Thoracic aorta (tissue), 2 donors: ENCODE data around the gene CCSAP. TPM values are rescaled to one million over a fixed set of nuclear protein-coding genes. Genes with fewer than 3 reads are reported as not detected.

Experiments
- ATAC-seq: fragments of 150-250 bp; one replicate; pipeline ENCODE4 v1.8.0; 2017; ENCODE audit warnings: low read depth; ENCODE audit not compliant: insufficient number of reproducible peaks, low FRiP score
- DNase-seq: peaks from one replicate; pipeline ENCODE4 v3.0.0-alpha.2; 2020; ENCODE audit warnings: low spot score
- H3K27ac ChIP-seq, 2 donors: fragments of 200-600 bp; sonication (generic); 1 replicate in 1 of 2; 2 replicates in 1 of 2; pipeline ENCODE4 v1.5.1; 2016; ENCODE audit warnings: mild to moderate bottlenecking in 2 of 2, moderate library complexity in 2 of 2
- H3K27me3 ChIP-seq: fragments of 200-600 bp; sonication (generic); replicated peaks from 2 replicates; pipeline ENCODE4 v1.6.0; 2016; ENCODE audit warnings: mild to moderate bottlenecking; ENCODE audit not compliant: insufficient read depth
- H3K36me3 ChIP-seq: fragments of 200-600 bp; sonication (generic); one replicate; pipeline ENCODE4 v1.5.1; 2016
- H3K4me1 ChIP-seq, 2 donors: fragments of 200-600 bp; sonication (generic); 1 replicate in 1 of 2; 2 replicates in 1 of 2; pipeline versions ENCODE4 v1.5.1 to v1.6.0; 2016; ENCODE audit warnings: low read depth in 2 of 2, mild to moderate bottlenecking in 1 of 2; ENCODE audit not compliant: control insufficient read depth in 1 of 2
- H3K4me3 ChIP-seq: fragments of 200-600 bp; sonication (generic); 2 replicates; pipeline ENCODE4 v1.5.1; 2016; ENCODE audit warnings: mild to moderate bottlenecking
- H3K9me3 ChIP-seq: fragments of 200-600 bp; sonication (generic); 2 replicates; pipeline ENCODE4 v1.5.1; 2016
- total RNA-seq, 2 donors: library from RNA; depleted of rRNA; stranded (reverse); fragments of >200 nt; gene quantifications; one replicate each; pipeline versions ENCODE4 v1.1.0 to v1.2.3, GENCODE V29; 2016
- TF ChIP-seq, protein P1 (sequence below): fragments of 200-600 bp; sonication (generic); IDR thresholded peaks from one replicate; pipeline ENCODE4 v1.5.1; 2019; ENCODE audit warnings: antibody characterized with exemption

CCSAP gene
- total RNA-seq, 2 donors from 2014 or later: 3.8 to 5.6 TPM

DNA sequence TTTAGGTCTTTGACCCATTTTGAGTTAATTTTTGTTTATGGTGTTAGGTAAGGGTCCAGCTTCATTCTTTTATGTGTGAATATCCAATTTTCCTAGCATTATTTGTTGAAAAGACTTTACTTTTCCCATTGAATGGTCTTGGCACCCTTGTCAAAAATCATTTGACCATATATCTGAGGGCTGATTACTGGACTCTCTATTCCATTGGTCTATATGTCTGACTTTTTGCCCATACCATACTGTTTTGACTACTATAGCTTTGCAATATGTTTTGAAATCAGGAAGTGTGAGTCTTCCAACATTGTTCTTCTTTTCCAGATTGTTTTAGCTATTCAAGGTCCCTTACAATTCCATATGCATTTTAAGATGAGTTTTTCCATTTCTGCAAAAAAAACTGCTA is 11.4 kb upstream of the CCSAP start:
- H3K27me3 ChIP-seq: no peaks in the 10 kb centered on the region
- no peak for ATAC-seq
- TF ChIP-seq, protein P1, sequence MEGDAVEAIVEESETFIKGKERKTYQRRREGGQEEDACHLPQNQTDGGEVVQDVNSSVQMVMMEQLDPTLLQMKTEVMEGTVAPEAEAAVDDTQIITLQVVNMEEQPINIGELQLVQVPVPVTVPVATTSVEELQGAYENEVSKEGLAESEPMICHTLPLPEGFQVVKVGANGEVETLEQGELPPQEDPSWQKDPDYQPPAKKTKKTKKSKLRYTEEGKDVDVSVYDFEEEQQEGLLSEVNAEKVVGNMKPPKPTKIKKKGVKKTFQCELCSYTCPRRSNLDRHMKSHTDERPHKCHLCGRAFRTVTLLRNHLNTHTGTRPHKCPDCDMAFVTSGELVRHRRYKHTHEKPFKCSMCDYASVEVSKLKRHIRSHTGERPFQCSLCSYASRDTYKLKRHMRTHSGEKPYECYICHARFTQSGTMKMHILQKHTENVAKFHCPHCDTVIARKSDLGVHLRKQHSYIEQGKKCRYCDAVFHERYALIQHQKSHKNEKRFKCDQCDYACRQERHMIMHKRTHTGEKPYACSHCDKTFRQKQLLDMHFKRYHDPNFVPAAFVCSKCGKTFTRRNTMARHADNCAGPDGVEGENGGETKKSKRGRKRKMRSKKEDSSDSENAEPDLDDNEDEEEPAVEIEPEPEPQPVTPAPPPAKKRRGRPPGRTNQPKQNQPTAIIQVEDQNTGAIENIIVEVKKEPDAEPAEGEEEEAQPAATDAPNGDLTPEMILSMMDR: no peak
- H3K4me1 ChIP-seq: no peaks in the 10 kb centered on the region
- H3K36me3 ChIP-seq: no peaks in the 10 kb centered on the region
- no peak for DNase-seq
- H3K4me3 ChIP-seq: no peak overlapping the region
- no peak overlapping the region for H3K27ac ChIP-seq
- H3K9me3 ChIP-seq: peaks cover 5% of the 10 kb centered on the region

DNA sequence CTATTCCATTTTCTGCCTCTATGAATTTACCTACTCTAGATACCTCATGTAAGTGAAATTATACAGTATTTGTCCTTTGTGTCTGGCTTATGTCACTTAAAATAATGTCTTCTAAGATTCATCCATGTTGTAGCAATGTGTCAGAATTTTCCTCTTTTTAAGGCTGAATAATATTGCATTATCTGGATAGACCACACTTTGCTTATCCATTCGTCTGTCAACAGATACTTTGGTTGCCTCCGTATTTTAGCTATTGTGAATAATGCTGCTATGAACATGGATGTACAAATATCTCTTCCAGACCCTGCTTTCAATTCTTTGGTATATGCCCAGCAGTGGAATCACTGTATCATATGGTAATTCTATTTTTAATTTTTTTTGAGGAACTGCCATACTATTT is 10.1 kb upstream of the CCSAP start:
- Histone ChIP-seq H3K27ac (no peak overlapping the region), H3K4me1 (no peaks in the 10 kb centered on the region), H3K9me3 (peaks cover 5% of the 10 kb centered on the region), H3K36me3 (no peaks in the 10 kb centered on the region), H3K4me3 (no peak overlapping the region), H3K27me3 (no peaks in the 10 kb centered on the region)
- TF ChIP-seq, protein P1: no peak
- DNase-seq (no peak), ATAC-seq (no peak)

DNA sequence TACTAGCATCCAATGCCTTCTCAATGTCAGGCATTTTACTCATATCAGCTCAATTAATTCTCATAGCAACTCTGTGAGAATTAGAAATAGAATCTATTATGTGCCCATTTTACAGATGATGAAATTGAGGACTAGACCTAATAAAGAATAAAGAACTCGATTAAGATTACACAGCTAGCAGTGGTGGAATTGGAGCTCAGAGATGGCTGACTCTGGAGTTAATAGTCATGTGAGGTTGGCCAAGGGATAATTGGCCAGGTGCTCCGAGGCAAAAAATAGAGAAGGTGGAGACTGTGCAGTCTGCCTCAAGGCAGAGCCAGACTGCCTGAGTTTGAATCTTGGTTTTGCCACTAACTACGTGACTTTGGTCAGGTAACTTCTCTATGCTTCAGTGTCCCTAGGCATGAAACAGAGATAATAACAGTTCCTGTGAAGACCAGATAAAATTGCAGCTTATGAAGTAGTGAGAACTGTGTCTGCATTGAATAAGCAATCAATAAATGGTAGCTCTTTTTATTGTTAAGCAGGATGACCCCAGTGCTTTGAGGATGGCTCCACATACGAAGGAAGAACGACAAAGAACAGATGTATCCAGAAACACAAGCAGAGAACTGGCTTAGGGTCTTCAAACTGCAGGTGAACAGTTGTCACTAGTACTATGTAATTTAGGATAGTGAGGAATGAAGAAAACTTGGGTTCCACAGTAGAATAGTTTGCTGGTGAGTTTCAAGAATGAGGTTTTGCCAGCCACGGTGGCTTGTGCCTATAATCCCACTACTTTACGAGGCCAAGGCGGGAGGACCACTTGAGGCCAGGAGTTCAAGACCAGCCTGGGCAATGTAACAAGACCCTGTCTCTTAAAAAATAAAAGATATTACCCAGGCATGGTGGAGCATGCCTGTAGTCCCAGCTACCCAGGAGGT is 6.9 kb upstream of the CCSAP start:
- H3K36me3 ChIP-seq: no peaks in the 10 kb centered on the region
- DNase-seq (no peak), ATAC-seq (no peak)
- no peak overlapping the region for H3K4me3 ChIP-seq
- no peak overlapping the region for H3K27ac ChIP-seq
- H3K4me1 ChIP-seq: no peaks in the 10 kb centered on the region
- peaks cover 5% of the 10 kb centered on the region for H3K9me3 ChIP-seq
- no peaks in the 10 kb centered on the region for H3K27me3 ChIP-seq
- TF ChIP-seq, protein P1: no peak

- Histone ChIP-seq H3K27ac (no peak overlapping the region), H3K36me3 (no peaks in the 10 kb centered on the region), H3K9me3 (no peaks in the 10 kb centered on the region), H3K27me3 (no peaks in the 10 kb centered on the region), H3K4me1 (no peaks in the 10 kb centered on the region), H3K4me3 (no peak overlapping the region)
- DNase-seq (no peak), ATAC-seq (no peak)
- TF ChIP-seq, protein P1: no peak
These were observed 4.7 kb upstream of the CCSAP start for GRCh38 chr1:229347528-229347927.

DNA sequence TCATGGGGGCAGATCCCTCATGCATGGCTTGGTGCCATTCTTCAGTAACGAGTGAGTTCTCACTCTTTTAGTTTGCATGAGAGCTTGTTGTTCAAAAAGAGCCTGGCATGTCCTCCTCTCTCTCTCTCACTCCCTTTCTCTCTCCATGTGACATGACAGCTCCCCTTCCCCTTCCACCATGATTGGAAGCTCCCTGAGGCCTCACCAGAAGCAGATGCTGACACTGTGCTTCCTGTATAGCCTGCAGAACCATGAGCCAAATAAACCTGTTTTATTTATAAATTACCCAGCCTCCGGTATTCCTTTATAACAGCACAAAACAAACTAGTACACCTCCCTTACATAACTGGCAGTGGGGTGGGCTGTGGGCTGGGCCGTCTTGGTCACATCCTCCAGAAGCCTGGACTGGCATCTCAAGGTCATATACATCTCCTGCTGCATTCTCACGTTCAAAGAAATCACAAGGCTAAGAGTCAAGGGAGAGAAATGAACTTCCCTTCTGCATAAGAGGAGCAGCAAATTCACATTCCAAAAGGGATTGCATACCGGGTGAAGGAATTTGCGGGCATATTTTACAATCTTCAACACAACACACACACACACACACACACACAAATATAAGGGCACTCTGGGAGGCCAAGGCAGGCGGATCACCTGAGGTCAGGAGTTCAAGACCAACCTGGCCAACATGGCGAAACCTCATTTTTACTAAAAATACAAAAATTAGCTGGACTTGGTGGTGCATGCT is 2.3 kb upstream of the CCSAP start:
- H3K27me3 ChIP-seq: no peaks in the 10 kb centered on the region
- TF ChIP-seq, protein P1: no peak
- H3K4me3 ChIP-seq: no peak overlapping the region
- DNase-seq (no peak), ATAC-seq (no peak)
- H3K9me3 ChIP-seq: no peaks in the 10 kb centered on the region
- peaks cover 4 to 9% of the 10 kb centered on the region in 2 donors for H3K4me1 ChIP-seq
- no peak overlapping the region for H3K27ac ChIP-seq
- H3K36me3 ChIP-seq: no peaks in the 10 kb centered on the region
